ENCODE data around the gene PDZK1IP1. TPM values are rescaled to one million over a fixed set of nuclear protein-coding genes. Genes with fewer than 3 reads are reported as not detected.

The PDZK1IP1 gene
- total RNA-seq, 1 experiment from 2014 or later: not detected

GRCh38 chr1:47187926-47188250, 1.9 kb downstream of the PDZK1IP1 start:
- no peak overlapping the region for H3K4me2 ChIP-seq (ENCODE audit: low read length)
- H3K27me3 ChIP-seq (ENCODE audit: insufficient read depth, low read length): no peaks in the 10 kb centered on the region
- DNase-seq (ENCODE audit: low read depth, low spot score) (no peak), ATAC-seq (no peak)
- no TSS peak for BruUV-seq (replicated peaks)
- no peak overlapping the region for H3K4me3 ChIP-seq (replicated peaks in 1 of 2; ENCODE audit: low read depth in 1 of 2, low read length in 2 of 2)
- peaks cover 0 to 16% of the 10 kb centered on the region in 2 experiments; a peak in 3 of 4 replicates for H3K4me1 ChIP-seq (ENCODE audit: control insufficient read depth in 1 of 2, insufficient read depth in 2 of 2, low read length in 2 of 2)
- H3K9me2 ChIP-seq (ENCODE audit: insufficient read depth): no peaks in the 10 kb centered on the region
- no peak overlapping the region for H3K27ac ChIP-seq (ENCODE audit: low read depth, low read length)
- no peak overlapping the region for H2AFZ ChIP-seq (ENCODE audit: low read depth, low read length, poor library complexity, severe bottlenecking)
- H3K79me2 ChIP-seq (ENCODE audit: insufficient read depth, low read length): no peaks in the 10 kb centered on the region
- CTCF ChIA-PET: interaction anchor here (0.9 kb wide), 1 partner anchor 9 kb away, joined by 3 read pairs; no protein-coding TSS in a partner anchor
- intact Hi-C loops (cut with micrococcal nuclease): no loop called here
- no peaks in the 10 kb centered on the region for H3K36me3 ChIP-seq (ENCODE audit: control insufficient read depth in 1 of 2, insufficient read depth in 2 of 2, low read length in 2 of 2)
- no peak for TF ChIP-seq ZFX (IDR thresholded peaks at IDR 0.05)
- TF ChIP-seq SIN3A (IDR thresholded peaks at IDR 0.05; ENCODE audit: low read depth): no peak
- TF ChIP-seq CBX3 (IDR thresholded peaks at IDR 0.05; ENCODE audit: low read depth): no peak
- TF ChIP-seq REST (IDR thresholded peaks at IDR 0.05; ENCODE audit: low read depth): no peak
- no peak for TF ChIP-seq TCF7L2 (IDR thresholded peaks at IDR 0.05; ENCODE audit: borderline replicate concordance, extremely low read depth, insufficient read depth, insufficient read length)
- no peak for TF ChIP-seq SRF (IDR thresholded peaks at IDR 0.05; ENCODE audit: low read depth)
- TF ChIP-seq ZBTB33 (IDR thresholded peaks at IDR 0.05; ENCODE audit: extremely low read depth, insufficient replicate concordance, low read length): no peak
- no peak for TF ChIP-seq EZH2phosphoT487 (IDR thresholded peaks at IDR 0.05; ENCODE audit: borderline replicate concordance)
- no peak for TF ChIP-seq MAX (IDR thresholded peaks at IDR 0.05)
- TF ChIP-seq YY1 (IDR thresholded peaks at IDR 0.05; ENCODE audit: extremely low read depth, insufficient replicate concordance, low read depth, low read length): no peak
- no peak for TF ChIP-seq ZNF274 (IDR thresholded peaks at IDR 0.05; ENCODE audit: low read depth, low read length)
- TF ChIP-seq EGR1 (IDR thresholded peaks at IDR 0.05; ENCODE audit: low read depth): no peak
- POLR2A ChIA-PET: no interaction called here
- H3K9ac ChIP-seq (ENCODE audit: low read length): no peak overlapping the region
- RAD21 ChIA-PET (ENCODE audit: low non-redundant PET in 1 of 2, low total read pairs in 2 of 2, uncharacterized antibody in 2 of 2, unreplicated experiment in 2 of 2): no interaction called here
- no peaks in the 10 kb centered on the region for H4K20me1 ChIP-seq (ENCODE audit: insufficient read depth)
- no peaks in the 10 kb centered on the region for H3K9me3 ChIP-seq (ENCODE audit: control insufficient read depth in 1 of 2, insufficient read depth in 1 of 2, low read depth in 1 of 2, low read length in 2 of 2)

Measured in HCT116 (cell line).